GM12873 (cell line): ENCODE results near the gene FBXO44.

Experiments
- CTCF ChIP-seq: IDR thresholded peaks from 2 replicates; pipeline ENCODE4 v1.5.1; 2012; ENCODE audit warnings: low read depth, mild to moderate bottlenecking, moderate library complexity, low read length, control low read depth; ENCODE audit not compliant: insufficient read depth; ENCODE audit errors: missing control alignments

The FBXO44 gene

GRCh38 chr1:11703357-11704193, 48.9 kb downstream of the FBXO44 start:
- TF ChIP-seq CTCF: no peak

GRCh38 chr1:11704194-11704529, 49.5 kb downstream of the FBXO44 start:
- TF ChIP-seq CTCF: no peak

GRCh38 chr1:11704691-11705475, 50.2 kb downstream of the FBXO44 start:
- TF ChIP-seq CTCF: no peak

- TF ChIP-seq CTCF: no peak
Measured at GRCh38 chr1:11705596-11705995, 50.9 kb downstream of the FBXO44 start.

- no peak for TF ChIP-seq CTCF
Measured at GRCh38 chr1:11706292-11706691, 51.6 kb downstream of the FBXO44 start.

GRCh38 chr1:11707621-11708276, 53.1 kb downstream of the FBXO44 start:
- no peak for TF ChIP-seq CTCF
